Prostate gland (tissue), 2 donors: ENCODE measurements around the gene FAM162A.

Experiments
- CTCF ChIP-seq, 4 experiments: fragments of 200-600 bp in 2 of 4; fragments of 450-650 bp in 2 of 4; sonication (generic) in 2 of 4; IDR thresholded peaks; 1 replicate in 3 of 4; 2 replicates in 1 of 4; pipeline ENCODE4 v1.5.1; 2016 to 2019; ENCODE audit warnings: antibody characterized with exemption in 4 of 4, mild to moderate bottlenecking in 2 of 4, moderate library complexity in 2 of 4
- POLR2A ChIP-seq: fragments of 450-650 bp; IDR thresholded peaks from one replicate; pipeline ENCODE4 v1.6.1; 2016; ENCODE audit warnings: antibody characterized with exemption, mild to moderate bottlenecking
- POLR2AphosphoS5 ChIP-seq: sonication (generic); formaldehyde crosslinking; IDR thresholded peaks from one replicate; pipeline ENCODE4 v1.6.1; 2017; ENCODE audit warnings: antibody characterized with exemption

- TF ChIP-seq CTCF (IDR thresholded peaks at IDR 0.05) = no peak
- TF ChIP-seq POLR2AphosphoS5 = no peak
- TF ChIP-seq POLR2A = no peak
Observed at GRCh38 chr3:122403489-122403888, 19.5 kb downstream of the FAM162A start.
